Tibial artery (tissue), 4 donors: Measurements from ENCODE around the gene PDE3A.

Experiments used
- DNase-seq, 2 donors: peaks; one replicate each; pipeline ENCODE4 v3.0.0-alpha.2; 2019
- H3K27ac ChIP-seq, 2 donors: fragments of 200-600 bp; sonication (generic) in 1 of 2; 1 replicate in 1 of 2; 2 replicates in 1 of 2; pipeline ENCODE4 v1.5.1; 2018 to 2019; ENCODE audit warnings: mild to moderate bottlenecking in 1 of 2
- H3K27me3 ChIP-seq, 2 donors: fragments of 200-600 bp; sonication (generic) in 1 of 2; one replicate each; pipeline versions ENCODE4 v1.5.1 to v1.6.0; 2016 to 2019
- H3K36me3 ChIP-seq, 3 donors: fragments of 200-600 bp; sonication (generic) in 2 of 3; one replicate each; pipeline ENCODE4 v1.5.1; 2016 to 2019; ENCODE audit warnings: mild to moderate bottlenecking in 2 of 3
- H3K4me1 ChIP-seq, 4 donors: fragments of 200-600 bp; sonication (generic) in 2 of 4; 1 replicate in 3 of 4; 2 replicates in 1 of 4; pipeline ENCODE4 v1.5.1; 2016 to 2019
- H3K4me3 ChIP-seq, 2 donors: fragments of 200-600 bp; sonication (generic) in 1 of 2; 1 replicate in 1 of 2; 2 replicates in 1 of 2; pipeline ENCODE4 v1.5.1; 2018 to 2019; ENCODE audit warnings: mild to moderate bottlenecking in 2 of 2
- H3K9me3 ChIP-seq, 3 donors: fragments of 200-600 bp; sonication (generic) in 1 of 3; one replicate each; pipeline ENCODE4 v1.5.1; 2016 to 2019
- CTCF ChIP-seq, 2 experiments: fragments of 200-600 bp in 1 of 2; fragments of 450-650 bp in 1 of 2; IDR thresholded peaks; one replicate each; pipeline ENCODE4 v1.5.1; 2017 to 2019; ENCODE audit warnings: antibody characterized with exemption in 2 of 2, mild to moderate bottlenecking in 1 of 2, moderate library complexity in 1 of 2
- intact Hi-C: fragments of 100-400 bp; cut with DNase I; formaldehyde crosslinking; loops from one replicate; pipeline ENCODE4 v1.15.0; 2023; ENCODE audit warnings: low total_unique reads

PDE3A gene

GRCh38 chr12:20716037-20716436, 347.7 kb downstream of the PDE3A start:
- TF ChIP-seq CTCF (IDR thresholded peaks at IDR 0.05) = no peak
- no peak for DNase-seq
- no peak overlapping the region for H3K4me3 ChIP-seq

GRCh38 chr12:20716985-20717384, 348.6 kb downstream of the PDE3A start:
- H3K27ac ChIP-seq = no peak overlapping the region
- no peak overlapping the region for H3K4me3 ChIP-seq
- TF ChIP-seq CTCF (IDR thresholded peaks at IDR 0.05) = no peak
- H3K4me1 ChIP-seq = no peaks in the 10 kb centered on the region
- no peaks in the 10 kb centered on the region for H3K27me3 ChIP-seq
- no peaks in the 10 kb centered on the region for H3K9me3 ChIP-seq
- intact Hi-C loops = no loop called here
- no peak for DNase-seq
- H3K36me3 ChIP-seq = no peaks in the 10 kb centered on the region

More at GRCh38 chr12:20716037-20716436, 347.7 kb downstream of the PDE3A start:
- Histone ChIP-seq H3K9me3 (no peaks in the 10 kb centered on the region), H3K4me1 (no peaks in the 10 kb centered on the region), H3K27me3 (no peaks in the 10 kb centered on the region), H3K36me3 (no peaks in the 10 kb centered on the region), H3K27ac (no peak overlapping the region)
- intact Hi-C loops = no loop called here

GRCh38 chr12:20718294-20718693, 350.0 kb downstream of the PDE3A start:
- Histone ChIP-seq H3K4me1 (no peaks in the 10 kb centered on the region), H3K36me3 (no peaks in the 10 kb centered on the region), H3K27me3 (no peaks in the 10 kb centered on the region), H3K4me3 (no peak overlapping the region), H3K27ac (no peak overlapping the region), H3K9me3 (no peaks in the 10 kb centered on the region)
- no peak for TF ChIP-seq CTCF (IDR thresholded peaks at IDR 0.05)
- no peak for DNase-seq
- intact Hi-C loops = no loop called here

- TF ChIP-seq CTCF (IDR thresholded peaks at IDR 0.05) = no peak
- intact Hi-C loops = no loop called here
- no peak for DNase-seq
These were observed 353.8 kb downstream of the PDE3A start for GRCh38 chr12:20722142-20722541.

GRCh38 chr12:20731274-20731673, 362.9 kb downstream of the PDE3A start:
- Histone ChIP-seq H3K4me1 (no peaks in the 10 kb centered on the region), H3K27ac (no peak overlapping the region), H3K27me3 (no peaks in the 10 kb centered on the region), H3K9me3 (no peaks in the 10 kb centered on the region), H3K4me3 (no peak overlapping the region), H3K36me3 (no peaks in the 10 kb centered on the region)
- intact Hi-C loops = no loop called here
- DNase-seq = no peak
- TF ChIP-seq CTCF (IDR thresholded peaks at IDR 0.05) = no peak

More at GRCh38 chr12:20722142-20722541, 353.8 kb downstream of the PDE3A start:
- Histone ChIP-seq H3K27ac (no peak overlapping the region), H3K4me3 (no peak overlapping the region), H3K9me3 (no peaks in the 10 kb centered on the region), H3K27me3 (no peaks in the 10 kb centered on the region), H3K36me3 (no peaks in the 10 kb centered on the region), H3K4me1 (no peaks in the 10 kb centered on the region)
